GM19240 (cell line): ENCODE results near the gene WNT16.
"Not testable (repeated sequence)": the region's sequence is repeated elsewhere in the genome, so short reads cannot be mapped to it uniquely, and the experiment has no call there.

Experiments
- DNase-seq: peaks from one replicate; pipeline ENCODE4 v3.0.0; 2011; ENCODE audit warnings: low spot score; ENCODE audit not compliant: insufficient read length

WNT16 gene

DNA sequence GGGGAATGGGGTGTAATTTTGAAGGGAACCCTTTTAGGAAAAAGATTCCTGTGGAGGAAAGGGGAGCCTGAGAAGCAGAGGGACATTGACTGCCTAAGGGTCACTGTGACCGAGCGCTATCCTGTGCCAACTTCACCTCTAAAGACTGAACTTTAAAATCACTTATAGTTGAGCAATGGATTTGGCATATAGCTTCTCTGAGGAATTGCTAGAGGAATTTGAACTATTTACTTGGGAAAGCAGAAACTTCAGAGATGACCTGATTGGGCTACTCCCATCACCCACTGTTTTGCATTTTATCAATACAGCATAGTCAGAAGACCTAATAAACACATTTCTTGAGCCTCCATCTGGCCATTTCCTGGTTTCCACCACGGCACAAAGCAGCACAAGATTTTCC lies 23.7 kb upstream of the WNT16 start:
- DNase-seq, result no peak

DNA sequence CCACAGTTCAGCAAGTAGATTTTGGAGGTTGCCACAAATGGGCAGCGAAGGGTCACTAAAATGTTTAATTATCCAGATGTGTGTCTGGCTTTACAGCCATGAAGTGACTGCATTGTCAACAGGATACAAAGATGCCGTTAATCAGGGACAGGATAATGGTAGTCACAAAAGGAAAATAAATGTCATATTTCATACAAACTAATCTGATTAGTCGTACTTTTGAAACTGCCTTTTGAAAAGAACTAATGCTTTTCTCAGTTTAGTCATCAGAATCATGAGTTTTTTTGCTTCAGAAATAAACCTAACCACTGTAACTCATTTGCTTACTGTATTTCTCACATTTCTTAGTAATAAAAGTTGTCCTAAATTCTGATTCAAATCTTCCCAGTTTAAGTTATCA lies 22.2 kb upstream of the WNT16 start:
- no peak for DNase-seq

DNA sequence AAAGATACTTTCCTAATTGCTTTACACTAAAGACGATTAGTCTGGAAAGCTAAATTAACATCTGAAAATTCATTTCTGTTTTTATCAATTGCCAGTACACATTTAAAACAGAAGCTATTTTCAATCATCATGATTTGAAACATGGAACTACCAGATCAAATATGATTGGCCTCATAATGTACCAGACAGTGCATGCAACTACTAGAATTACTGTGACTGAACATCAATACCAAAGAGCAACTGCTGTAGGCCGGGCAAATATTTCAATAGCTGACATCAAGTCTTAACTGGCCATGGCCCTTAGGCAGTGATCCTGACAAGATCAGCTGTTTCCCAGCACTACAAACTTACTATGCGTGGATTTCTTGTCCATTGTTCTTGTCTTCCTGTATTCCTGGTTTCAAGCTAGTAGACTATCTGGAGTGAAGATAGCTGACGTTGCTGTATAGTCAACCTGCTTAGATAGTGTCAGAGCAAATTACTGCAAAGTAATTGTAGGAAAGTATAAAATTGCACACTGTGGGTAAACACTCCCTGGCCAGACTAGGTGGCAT lies 21.7 kb upstream of the WNT16 start:
- no peak for DNase-seq

DNA sequence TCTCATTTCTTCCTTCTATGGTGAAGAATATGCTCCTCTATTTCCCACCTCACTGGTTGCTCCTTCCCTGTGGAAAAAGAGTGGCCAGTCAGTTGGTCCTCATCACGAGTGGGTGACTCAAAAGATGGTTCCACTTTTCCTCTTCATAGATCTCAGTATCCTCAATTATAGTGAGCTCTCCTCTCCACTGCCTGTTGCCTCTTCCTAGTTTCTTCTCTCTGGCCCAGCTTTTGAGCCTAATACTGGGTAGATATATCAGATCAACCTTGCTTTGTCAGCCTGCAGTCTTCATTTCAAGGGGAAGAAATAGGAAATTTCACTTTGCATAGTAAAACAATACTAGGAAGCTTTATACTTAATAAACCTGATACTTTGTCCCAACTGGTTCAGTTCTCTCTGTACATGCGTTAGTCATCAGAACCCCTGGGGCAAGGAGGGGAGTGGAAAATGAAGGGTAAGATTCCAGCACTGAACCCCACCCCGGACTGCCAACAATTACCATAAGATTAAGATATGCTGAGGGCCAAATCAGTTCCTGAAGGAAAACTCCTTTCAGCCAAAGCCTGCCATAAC lies 15.5 kb upstream of the WNT16 start:
- no peak for DNase-seq

DNA sequence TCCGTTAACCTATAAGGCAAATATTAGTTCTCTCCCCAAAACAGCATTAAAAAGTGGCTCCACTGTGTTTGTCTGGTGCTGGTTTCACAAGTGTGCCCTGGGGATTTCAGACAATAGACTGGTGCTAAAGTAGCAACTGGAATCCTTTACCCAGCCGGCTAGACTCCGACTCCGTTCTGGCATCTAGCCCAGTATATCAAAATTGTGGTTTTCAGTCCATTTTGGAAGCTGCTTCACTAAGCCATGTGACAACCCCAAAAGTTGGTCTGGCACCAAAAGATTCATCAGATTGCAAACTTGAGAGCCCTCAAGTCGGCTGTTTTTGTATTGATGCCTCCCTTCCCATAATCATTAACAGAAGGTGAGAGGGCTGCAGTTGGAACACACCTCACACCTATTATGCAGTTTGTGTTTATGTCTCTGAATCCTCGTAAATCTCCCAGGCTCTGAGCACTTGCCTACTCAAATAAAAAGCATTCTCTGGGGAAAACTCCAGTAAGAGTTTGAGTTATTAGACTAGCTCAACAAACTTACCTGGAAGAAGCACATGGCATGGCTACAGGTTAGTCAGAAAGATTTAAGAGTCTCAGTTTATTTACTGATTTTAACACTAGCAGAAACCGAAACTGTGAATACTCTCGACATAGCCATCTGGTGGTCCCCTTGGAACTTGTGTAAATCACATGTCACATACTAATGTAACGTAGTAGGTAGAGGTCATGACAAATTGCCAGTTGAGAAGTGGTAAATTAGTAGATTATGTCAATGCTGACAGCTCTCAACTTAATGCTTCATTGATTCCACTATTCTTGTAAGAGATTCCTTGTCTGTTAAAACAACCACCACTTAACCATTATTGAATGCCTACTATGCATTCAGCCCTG lies 14.8 kb upstream of the WNT16 start:
- DNase-seq, result peak; percentile 9

DNA sequence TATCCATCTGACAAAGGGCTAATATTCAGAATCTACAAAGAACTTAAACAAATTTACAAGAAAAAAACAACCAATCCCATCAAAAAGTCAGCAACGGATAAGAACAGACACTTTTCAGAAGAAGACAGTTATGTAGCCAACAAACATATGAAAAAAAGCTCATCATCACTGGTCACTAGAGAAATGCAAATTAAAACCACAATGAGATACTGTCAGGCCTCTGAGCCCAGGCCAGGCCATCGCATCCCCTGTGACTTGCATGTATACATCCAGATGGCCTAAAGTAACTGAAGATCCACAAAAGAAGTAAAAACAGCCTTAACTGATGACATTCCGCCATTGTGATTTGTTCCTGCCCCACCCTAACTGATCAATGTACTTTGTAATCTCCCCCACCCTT lies 13.6 kb upstream of the WNT16 start:
- DNase-seq, result not testable (repeated sequence)

DNA sequence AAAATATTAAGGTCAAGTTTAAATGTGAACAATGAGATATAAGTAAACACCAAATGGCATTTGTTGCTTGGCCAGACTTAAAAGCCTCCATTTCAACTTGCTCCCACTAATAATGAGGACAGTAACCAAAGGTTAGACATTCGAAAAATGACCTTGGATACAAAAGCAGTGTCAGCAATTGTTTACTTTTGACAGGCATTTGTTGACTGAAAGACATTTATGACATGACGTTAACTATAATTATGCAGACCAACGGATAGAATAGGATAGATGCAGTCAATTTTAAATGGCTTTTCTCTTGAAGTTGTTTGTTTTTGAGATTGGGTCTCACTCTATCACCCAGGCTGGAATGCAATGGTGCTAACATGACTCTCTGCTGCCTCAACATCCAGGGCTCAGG lies 6.3 kb upstream of the WNT16 start:
- no peak for DNase-seq

DNA sequence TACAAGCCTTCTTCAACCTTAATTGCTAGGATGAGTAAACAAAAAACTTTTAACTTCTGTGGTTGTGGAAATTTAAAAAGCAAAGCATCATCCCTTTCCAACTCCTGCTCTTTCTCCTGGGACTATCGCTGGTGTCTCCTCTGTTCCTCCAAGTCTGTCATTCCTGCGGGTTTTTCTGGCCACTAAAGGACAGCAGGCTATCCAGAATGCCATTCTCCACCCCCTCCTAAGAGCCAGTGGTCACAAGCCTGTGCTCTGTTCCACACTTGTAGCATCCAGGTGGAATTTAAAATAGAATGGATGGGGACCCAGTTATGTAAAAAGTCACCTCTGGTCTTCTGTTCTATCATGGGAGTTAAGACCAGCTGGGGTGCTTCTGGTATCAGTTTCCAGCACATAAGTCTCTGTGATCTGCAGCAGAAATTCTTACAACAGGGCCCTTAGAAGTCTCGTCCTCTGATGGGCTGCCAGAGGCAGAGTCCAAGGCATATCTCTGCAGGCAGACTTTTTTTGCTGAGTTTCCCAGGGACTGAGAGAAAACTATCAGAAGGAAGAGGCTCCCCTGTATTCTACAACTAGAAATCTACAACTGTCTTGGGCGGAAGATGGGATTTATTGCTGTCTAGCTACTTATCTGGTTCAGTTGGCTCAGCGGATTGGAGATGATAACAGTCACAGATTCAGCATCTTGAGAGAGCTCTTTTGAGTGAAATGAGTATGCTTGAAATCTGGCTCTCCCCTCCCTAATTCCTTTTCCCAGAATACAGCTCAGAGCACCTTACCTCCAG lies 5.1 kb upstream of the WNT16 start:
- no peak for DNase-seq

DNA sequence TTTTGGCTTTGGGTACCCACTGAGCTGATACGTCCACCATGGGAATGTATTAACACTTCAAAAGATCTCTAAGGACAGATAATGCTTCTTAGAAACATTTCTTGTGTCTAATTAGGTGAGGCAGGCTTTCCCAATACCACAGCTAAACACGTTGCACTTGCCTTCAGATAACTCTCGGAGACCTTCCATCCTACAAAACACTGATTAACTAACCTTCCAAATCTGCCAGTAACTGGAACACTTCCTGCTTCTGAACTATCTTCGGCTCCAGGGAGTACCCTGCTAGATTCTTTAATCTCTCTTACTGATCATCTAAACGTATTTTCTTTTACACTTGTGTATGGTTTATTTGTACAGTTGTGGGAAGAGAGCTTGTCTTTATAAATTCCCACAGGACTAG lies 1.1 kb upstream of the WNT16 start:
- DNase-seq, result no peak

DNA sequence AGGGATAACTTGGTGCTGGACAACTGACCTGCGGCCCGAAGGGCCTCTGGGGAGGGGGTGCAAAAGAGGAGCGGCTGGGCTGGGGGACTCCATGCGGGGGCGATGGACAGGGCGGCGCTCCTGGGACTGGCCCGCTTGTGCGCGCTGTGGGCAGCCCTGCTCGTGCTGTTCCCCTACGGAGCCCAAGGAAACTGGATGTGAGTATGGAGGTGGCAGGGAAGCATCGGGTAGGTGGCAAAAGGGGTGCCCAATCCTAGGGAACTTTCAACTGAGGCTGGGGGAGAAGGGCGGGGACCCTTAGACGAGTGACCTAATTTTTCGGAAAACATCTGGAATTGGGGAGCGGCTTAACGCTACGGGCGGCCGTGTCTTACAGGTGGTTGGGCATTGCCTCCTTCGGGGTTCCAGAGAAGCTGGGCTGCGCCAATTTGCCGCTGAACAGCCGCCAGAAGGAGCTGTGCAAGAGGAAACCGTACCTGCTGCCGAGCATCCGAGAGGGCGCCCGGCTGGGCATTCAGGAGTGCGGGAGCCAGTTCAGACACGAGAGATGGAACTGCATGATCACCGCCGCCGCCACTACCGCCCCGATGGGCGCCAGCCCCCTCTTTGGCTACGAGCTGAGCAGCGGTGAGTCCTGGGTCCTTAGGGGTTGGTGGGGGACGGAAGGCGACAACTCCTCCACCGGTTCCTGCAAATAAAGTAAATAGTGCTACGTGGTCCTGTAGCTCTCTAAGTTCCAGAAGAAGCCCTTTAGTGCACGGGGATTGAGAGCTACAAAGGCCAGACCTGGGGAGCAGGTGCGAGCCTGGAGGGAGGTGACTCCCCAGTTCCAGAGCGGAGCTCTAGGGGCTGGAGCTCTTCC lies 622 bp downstream of the WNT16 start:
- DNase-seq, result peak; percentile 11

DNA sequence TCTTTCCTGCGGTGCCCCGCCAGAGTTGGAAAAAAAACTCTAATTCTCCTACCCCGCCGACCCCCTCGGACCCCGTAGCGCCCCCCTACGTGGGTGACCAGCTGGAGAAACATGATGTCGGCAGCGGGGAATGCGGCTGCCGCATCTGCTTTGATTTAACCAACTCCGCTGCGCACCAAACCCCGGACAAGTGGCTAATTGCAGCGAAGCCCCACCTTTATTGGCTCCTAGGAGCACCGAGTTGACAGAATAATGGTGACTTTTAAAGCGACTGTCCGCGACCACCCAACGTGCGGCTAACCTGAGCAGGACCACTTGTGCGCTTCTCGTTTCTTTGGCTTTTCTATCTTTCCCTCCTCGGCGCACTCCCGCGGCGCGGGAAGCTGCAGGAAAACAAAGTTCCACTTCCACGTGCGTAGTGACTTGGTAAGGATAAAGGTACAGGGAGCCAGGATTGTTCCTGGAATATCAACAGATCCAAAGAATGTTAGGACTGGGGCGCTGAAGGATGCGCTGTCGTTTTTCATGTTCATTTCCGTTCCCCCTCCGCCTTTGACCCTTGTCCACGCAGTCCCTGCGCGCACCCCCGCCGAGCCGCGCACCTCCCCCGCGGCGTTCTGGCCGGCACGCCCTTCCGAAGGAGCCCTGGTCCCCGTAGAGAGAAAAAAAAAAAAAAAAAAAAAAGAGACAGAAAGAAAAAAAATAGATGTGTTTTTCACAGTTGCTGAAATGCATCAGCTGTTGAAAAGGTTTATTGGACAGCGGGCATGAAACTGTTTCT lies 1.4 kb downstream of the WNT16 start:
- no peak for DNase-seq

DNA sequence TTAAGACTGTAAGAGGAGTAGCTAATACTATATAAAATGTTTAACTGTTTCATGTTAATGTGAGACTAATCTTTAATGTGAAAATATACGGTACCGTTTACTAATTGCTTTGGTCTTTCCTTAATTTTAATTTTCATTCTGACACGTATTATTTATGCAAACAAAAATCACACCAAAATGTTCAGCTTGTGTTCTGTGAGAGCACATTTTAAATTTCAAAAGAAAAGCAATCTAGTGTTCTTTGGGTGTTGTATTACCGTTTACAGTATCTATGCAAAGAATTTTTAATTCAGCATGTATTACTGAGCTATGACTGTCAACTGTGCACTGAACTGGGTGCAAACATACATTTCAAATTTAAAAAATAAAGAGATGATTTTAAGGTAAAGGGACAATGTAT lies 2.2 kb downstream of the WNT16 start:
- DNase-seq, result no peak

DNA sequence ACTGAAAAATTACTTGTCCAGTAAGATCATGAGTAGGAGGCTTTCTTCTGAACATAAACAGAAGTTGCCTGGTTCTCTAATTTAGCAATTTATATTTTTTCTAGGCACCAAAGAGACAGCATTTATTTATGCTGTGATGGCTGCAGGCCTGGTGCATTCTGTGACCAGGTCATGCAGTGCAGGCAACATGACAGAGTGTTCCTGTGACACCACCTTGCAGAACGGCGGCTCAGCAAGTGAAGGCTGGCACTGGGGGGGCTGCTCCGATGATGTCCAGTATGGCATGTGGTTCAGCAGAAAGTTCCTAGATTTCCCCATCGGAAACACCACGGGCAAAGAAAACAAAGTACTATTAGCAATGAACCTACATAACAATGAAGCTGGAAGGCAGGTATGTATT lies 2.8 kb downstream of the WNT16 start:
- DNase-seq, result no peak

DNA sequence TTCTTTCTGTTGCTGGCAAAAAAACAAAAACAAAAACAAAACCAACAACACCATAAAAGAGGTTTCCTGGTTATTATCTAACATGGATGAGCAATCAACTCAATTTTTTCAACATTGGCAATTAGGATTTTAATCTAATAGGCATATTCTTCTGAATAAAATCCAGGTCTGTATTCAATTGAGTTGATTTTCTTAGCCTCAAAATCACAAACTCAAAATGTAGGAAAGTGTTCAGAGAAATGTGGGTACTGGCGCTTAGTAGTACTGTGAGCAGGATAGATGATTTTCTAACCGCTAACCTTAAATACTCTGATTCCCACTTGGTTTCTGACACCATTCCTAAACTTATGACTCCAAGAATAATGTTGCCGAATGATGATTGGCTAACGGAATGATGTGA lies 5.6 kb downstream of the WNT16 start:
- DNase-seq, result no peak

DNA sequence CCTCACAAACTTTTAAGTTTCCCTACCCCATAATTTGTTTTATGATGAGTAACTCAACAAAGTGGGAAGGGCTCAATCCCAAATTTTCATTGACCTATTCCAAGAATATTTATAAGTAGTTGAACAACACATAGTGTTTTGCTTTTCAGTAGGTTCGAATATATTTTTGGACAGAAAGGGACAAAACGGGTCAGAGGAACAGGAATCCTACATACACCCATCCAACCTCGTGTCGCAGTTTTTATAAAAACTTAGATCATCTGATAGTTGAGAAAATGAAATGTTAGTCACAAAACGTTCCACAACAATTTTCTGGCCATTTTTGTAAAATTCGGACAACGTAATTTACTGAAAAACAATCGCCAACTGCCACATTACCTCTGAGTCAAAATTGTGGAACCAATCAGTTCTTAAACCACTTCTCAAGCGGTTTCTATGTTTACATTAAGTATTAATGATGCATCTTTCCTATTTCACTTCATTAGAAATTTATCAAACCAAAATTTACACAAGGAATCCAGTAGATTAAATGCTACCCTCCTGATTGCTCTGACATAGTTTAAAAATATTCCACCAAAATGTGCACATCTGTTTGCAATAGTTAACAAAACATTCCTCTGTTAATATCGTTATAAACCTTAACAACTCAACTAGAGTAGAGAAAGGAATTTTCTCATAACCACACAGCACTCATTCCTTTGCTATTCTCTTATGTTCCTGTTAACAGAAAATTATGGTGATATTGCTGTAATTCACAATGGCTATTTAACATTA lies 6.3 kb downstream of the WNT16 start:
- DNase-seq, result no peak

DNA sequence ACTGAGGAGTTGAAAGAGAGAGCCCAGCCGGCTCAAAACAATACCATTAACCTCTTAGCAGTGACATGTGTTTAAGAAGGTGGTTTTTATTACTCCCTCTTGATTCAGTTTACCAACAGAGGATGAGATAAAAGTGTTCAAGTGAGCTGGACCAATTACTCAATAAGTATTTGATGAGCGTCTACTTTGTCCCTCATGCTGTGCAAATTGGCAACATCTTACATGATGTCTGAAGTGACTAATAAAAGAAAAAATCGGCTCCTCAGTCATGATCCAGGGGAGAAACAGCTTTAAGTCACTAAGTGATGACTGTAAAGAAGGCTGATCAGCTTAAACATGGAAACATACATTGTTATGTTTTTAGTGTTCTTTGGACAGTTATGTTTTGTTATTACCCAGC lies 7.8 kb downstream of the WNT16 start:
- DNase-seq, result no peak

DNA sequence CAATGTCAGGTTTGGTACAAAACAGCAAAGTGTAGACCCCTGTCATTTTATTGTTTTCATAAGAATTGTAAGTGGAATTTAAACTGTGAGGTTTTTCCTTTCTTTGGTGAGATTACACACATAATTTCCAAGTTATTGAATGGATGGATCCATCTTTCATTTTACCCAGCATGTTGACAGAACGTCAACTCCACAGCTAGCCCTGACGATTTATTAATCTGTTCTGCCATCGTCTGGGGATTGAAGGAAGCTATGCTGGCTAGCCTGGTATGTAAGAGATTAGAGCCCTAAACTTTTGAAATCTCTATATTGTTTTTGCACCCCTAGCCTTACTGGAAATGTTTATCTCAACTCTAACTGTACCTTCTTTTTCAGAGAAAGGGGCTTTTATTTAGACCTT lies 8.6 kb downstream of the WNT16 start:
- no peak for DNase-seq

DNA sequence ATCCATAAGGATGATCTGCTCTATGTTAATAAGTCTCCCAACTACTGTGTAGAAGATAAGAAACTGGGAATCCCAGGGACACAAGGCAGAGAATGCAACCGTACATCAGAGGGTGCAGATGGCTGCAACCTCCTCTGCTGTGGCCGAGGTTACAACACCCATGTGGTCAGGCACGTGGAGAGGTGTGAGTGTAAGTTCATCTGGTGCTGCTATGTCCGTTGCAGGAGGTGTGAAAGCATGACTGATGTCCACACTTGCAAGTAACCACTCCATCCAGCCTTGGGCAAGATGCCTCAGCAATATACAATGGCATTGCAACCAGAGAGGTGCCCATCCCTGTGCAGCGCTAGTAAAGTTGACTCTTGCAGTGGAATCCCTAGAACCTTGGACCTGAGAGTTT lies 10.3 kb downstream of the WNT16 start:
- DNase-seq, result no peak

DNA sequence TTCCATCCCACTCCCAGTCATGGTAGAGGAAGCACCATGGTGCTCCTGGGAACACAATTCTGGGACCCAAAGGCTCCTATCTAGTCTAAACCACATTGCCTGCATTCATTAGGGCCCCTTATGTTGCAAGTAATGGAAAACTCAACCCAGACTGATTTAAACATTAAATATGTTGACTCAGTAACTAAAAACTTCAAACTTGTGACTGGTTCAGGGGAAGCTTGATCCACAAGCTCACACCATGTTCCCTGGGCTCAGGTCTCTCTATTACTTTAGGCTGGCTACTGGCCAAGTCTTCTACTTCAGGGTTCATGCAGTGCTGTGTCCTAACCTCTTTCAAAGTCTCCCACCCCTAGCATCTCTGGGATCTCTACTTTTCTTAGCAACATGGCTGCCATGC lies 13.1 kb downstream of the WNT16 start:
- no peak for DNase-seq

DNA sequence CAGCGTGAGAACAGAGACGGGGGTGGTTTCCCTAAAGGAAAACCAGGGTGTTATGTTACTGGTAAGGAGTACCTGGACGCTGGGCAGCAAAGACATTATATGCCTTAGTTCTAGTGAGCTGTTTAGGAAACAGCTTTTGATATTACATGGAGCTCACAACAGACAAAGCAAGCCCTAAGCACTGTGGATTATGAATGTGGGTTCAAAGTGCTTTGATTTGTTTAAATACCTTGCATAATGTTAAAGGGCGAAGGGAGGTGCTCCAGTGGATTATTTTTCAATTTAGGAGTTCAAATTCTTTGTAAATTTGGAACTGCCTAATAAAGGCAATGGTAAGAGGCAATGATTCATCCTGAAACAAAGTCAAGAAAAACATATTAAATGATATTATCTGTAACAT lies 13.8 kb downstream of the WNT16 start:
- no peak for DNase-seq
